CD4-positive, CD25-positive, alpha-beta regulatory T cell (primary cell): Measurements from ENCODE around the gene RAMP2. TPM values are rescaled to one million over a fixed set of nuclear protein-coding genes. Genes with fewer than 3 reads are reported as not detected.

Source experiments
- ATAC-seq, 2 donors: fragments of 150-1000 bp; cut with Tn5 transposase; one replicate each; pipeline ENCODE4 v1.10.0; 2021; ENCODE audit warnings: low read depth in 2 of 2, moderate number of reproducible peaks in 2 of 2, moderate library complexity in 1 of 2
- DNase-seq, 3 donors: peaks; one replicate each; pipeline versions ENCODE4 v3.0.0 to v3.0.0-alpha.2; 2012 to 2022; ENCODE audit warnings: mixed read lengths in 1 of 3
- H3K27ac ChIP-seq: one replicate; pipeline ENCODE4 v1.7.0; 2013; ENCODE audit warnings: mild to moderate bottlenecking, low read length; ENCODE audit not compliant: insufficient read depth, poor library complexity, severe bottlenecking
- H3K27me3 ChIP-seq: one replicate; pipeline ENCODE4 v1.7.0; 2013; ENCODE audit warnings: low read length; ENCODE audit not compliant: control insufficient read depth, insufficient read depth
- H3K36me3 ChIP-seq: one replicate; pipeline ENCODE4 v1.7.0; 2013; ENCODE audit warnings: mild to moderate bottlenecking, low read length, moderate library complexity; ENCODE audit not compliant: control insufficient read depth, insufficient read depth
- H3K4me1 ChIP-seq: 2 replicates; pipeline ENCODE4 v1.7.0; 2013; ENCODE audit warnings: mild to moderate bottlenecking, low read length; ENCODE audit not compliant: insufficient read depth, control insufficient read depth, poor library complexity, severe bottlenecking
- H3K4me3 ChIP-seq: one replicate; pipeline ENCODE4 v1.7.0; 2013; ENCODE audit warnings: low read depth, mild to moderate bottlenecking, low read length, moderate library complexity
- H3K9me3 ChIP-seq, 2 experiments: 1 replicate in 1 of 2; 2 replicates in 1 of 2; pipeline ENCODE4 v1.7.0; 2013; ENCODE audit warnings: low read length in 2 of 2, mild to moderate bottlenecking in 1 of 2, moderate library complexity in 1 of 2; ENCODE audit not compliant: control insufficient read depth in 2 of 2
- H3K27ac Mint-ChIP-seq, 3 donors: one replicate each; pipeline ENCODE4 v1.8.0; 2020 to 2022; ENCODE audit warnings: mild to moderate bottlenecking in 3 of 3, mixed read lengths in 3 of 3, moderate library complexity in 2 of 3
- H3K27me3 Mint-ChIP-seq: one replicate; pipeline ENCODE4 v1.8.0; 2022; ENCODE audit warnings: mild to moderate bottlenecking, mixed read lengths
- H3K36me3 Mint-ChIP-seq: one replicate; pipeline ENCODE4 v1.8.0; 2020; ENCODE audit warnings: mixed read lengths
- H3K4me1 Mint-ChIP-seq, 4 donors: one replicate each; pipeline ENCODE4 v1.8.0; 2020 to 2022; ENCODE audit warnings: mixed read lengths in 4 of 4, mild to moderate bottlenecking in 1 of 4
- H3K4me3 Mint-ChIP-seq, 4 donors: one replicate each; pipeline ENCODE4 v1.8.0; 2020 to 2022; ENCODE audit warnings: mild to moderate bottlenecking in 4 of 4, mixed read lengths in 4 of 4, moderate library complexity in 3 of 4
- H3K9me3 Mint-ChIP-seq, 7 donors: one replicate each; pipeline ENCODE4 v1.8.0; 2020 to 2022; ENCODE audit warnings: mixed read lengths in 7 of 7, mild to moderate bottlenecking in 3 of 7, moderate library complexity in 2 of 7
- polyA plus RNA-seq, 4 donors: library from polyadenylated mRNA; unstranded; fragments of 300-500 nt; fragmentation: Illumina TruSeq; gene quantifications; one replicate each; pipeline ENCODE4 v1.2.3, GENCODE V29; 2021
- total RNA-seq: library from RNA; stranded (reverse); gene quantifications from one replicate; pipeline ENCODE4 v1.2.3, GENCODE V29; 2022

Gene RAMP2
- total and polyA plus RNA-seq, 5 donors from 2014 or later: not detected

- ATAC-seq: peak in 1 of 2 donors; percentile 12
- no peaks in the 10 kb centered on the region for H3K9me3 ChIP-seq
- H3K27ac ChIP-seq: no peak overlapping the region
- peaks cover 13% of the 10 kb centered on the region for H3K4me1 ChIP-seq
- peak overlapping the region in 3 of 4 donors; percentile 11 to 72 (median 44) for H3K4me3 Mint-ChIP-seq
- no peak overlapping the region for H3K27ac Mint-ChIP-seq
- no peak for DNase-seq
- peaks cover 74% of the 10 kb centered on the region for H3K27me3 Mint-ChIP-seq
- peaks cover under 1% of the 10 kb centered on the region for H3K36me3 ChIP-seq
- H3K36me3 Mint-ChIP-seq: peaks cover 9% of the 10 kb centered on the region
- peaks cover 0 to 31% (median 11%) of the 10 kb centered on the region in 4 donors for H3K4me1 Mint-ChIP-seq
- H3K27me3 ChIP-seq: peaks cover 26% of the 10 kb centered on the region
- no peak overlapping the region for H3K4me3 ChIP-seq
- H3K9me3 Mint-ChIP-seq: peaks cover 0 to 4% (median 1%) of the 10 kb centered on the region in 7 donors
These were observed 24.0 kb downstream of the RAMP2 start for GRCh38 chr17:42784811-42785592.

DNA sequence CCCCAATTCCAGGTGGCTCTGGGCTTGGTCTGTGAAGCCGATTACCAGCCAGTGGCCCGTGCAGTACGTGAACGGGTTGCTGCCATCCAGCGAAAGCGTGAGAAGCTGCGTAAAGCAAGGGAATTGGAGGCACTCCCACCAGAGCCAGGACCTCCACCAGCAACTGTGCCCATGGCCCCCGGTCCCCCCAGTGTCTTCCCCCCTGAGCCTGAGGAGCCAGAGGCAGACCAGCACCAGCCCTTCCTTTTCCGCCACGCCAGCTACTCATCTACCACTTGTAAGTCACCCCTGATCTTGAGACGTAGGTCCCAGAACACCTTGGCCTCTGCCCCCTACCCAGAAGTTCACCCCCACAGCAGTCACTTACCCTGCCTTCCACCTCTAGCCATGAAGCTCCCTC lies 26.2 kb downstream of the RAMP2 start:
- H3K27me3 ChIP-seq: peaks cover 20% of the 10 kb centered on the region
- no peaks in the 10 kb centered on the region for H3K36me3 ChIP-seq
- Mint-ChIP-seq H3K27ac (no peak overlapping the region), H3K4me1 (peaks cover 0 to 25% (median 10%) of the 10 kb centered on the region in 4 donors), H3K36me3 (peaks cover 4% of the 10 kb centered on the region), H3K27me3 (peaks cover 62% of the 10 kb centered on the region), H3K4me3 (no peak overlapping the region), H3K9me3 (peaks cover 0 to 4% (median 1%) of the 10 kb centered on the region in 7 donors)
- H3K9me3 ChIP-seq: no peaks in the 10 kb centered on the region
- no peak for ATAC-seq
- no peak overlapping the region for H3K4me3 ChIP-seq
- H3K27ac ChIP-seq: no peak overlapping the region
- peaks cover 4% of the 10 kb centered on the region for H3K4me1 ChIP-seq
- no peak for DNase-seq

- Histone ChIP-seq H3K36me3 (no peaks in the 10 kb centered on the region), H3K9me3 (no peaks in the 10 kb centered on the region), H3K27ac (no peak overlapping the region), H3K4me3 (no peak overlapping the region), H3K27me3 (no peaks in the 10 kb centered on the region), H3K4me1 (peaks cover 4% of the 10 kb centered on the region)
- peaks cover 18% of the 10 kb centered on the region for H3K27me3 Mint-ChIP-seq
- peaks cover 10% of the 10 kb centered on the region for H3K36me3 Mint-ChIP-seq
- H3K4me1 Mint-ChIP-seq: peaks cover 0 to 14% (median 4%) of the 10 kb centered on the region in 4 donors
- H3K4me3 Mint-ChIP-seq: no peak overlapping the region
- DNase-seq (no peak), ATAC-seq (no peak)
- H3K27ac Mint-ChIP-seq: no peak overlapping the region
- peaks cover 0 to 1% (median 0%) of the 10 kb centered on the region in 7 donors for H3K9me3 Mint-ChIP-seq
These were observed 30.9 kb downstream of the RAMP2 start for GRCh38 chr17:42791948-42792347.

GRCh38 chr17:42792545-42792944 lies 31.5 kb downstream of the RAMP2 start:
- peaks cover 14% of the 10 kb centered on the region for H3K27me3 Mint-ChIP-seq
- peak overlapping the region in 2 of 4 donors; percentile 39 to 56 for H3K4me3 Mint-ChIP-seq
- peaks cover 0 to 20% (median 7%) of the 10 kb centered on the region in 4 donors for H3K4me1 Mint-ChIP-seq
- DNase-seq: no peak
- no peak overlapping the region for H3K27ac ChIP-seq
- no peak overlapping the region for H3K27ac Mint-ChIP-seq
- no peaks in the 10 kb centered on the region for H3K27me3 ChIP-seq
- H3K36me3 Mint-ChIP-seq: peaks cover 10% of the 10 kb centered on the region
- H3K9me3 ChIP-seq: no peaks in the 10 kb centered on the region
- H3K36me3 ChIP-seq: no peaks in the 10 kb centered on the region
- peaks cover 0 to 1% (median 0%) of the 10 kb centered on the region in 7 donors for H3K9me3 Mint-ChIP-seq
- ATAC-seq: no peak
- peaks cover 4% of the 10 kb centered on the region for H3K4me1 ChIP-seq
- no peak overlapping the region for H3K4me3 ChIP-seq

DNA sequence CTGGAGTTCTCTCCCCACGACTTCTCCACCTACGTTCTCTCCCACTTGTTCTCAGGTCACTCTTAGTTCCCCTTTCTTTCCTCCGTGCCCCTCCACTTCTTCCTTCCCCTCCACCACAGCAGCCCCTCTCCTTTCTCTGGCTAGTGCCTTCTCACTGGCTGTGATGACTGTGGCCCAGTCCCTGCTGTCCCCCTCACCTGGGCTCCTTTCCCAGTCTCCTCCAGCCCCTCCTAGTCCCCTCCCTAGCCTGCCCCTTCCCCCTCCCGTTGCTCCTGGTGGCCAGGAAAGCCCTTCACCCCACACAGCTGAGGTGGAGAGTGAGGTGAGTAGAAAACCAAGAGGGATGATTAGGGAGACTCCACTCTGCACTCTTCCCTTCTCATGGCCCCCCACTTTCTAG lies 34.0 kb downstream of the RAMP2 start:
- Mint-ChIP-seq H3K27me3 (peaks cover 8% of the 10 kb centered on the region), H3K4me1 (peaks cover 0 to 35% (median 19%) of the 10 kb centered on the region in 4 donors), H3K27ac (no peak overlapping the region), H3K4me3 (peak overlapping the region in 1 of 4 donors; percentile 67), H3K9me3 (peaks cover 0 to under 1% (median 0%) of the 10 kb centered on the region in 7 donors), H3K36me3 (peaks cover 11% of the 10 kb centered on the region)
- H3K27me3 ChIP-seq: no peaks in the 10 kb centered on the region
- no peak overlapping the region for H3K27ac ChIP-seq
- no peak for DNase-seq
- H3K4me3 ChIP-seq: no peak overlapping the region
- no peaks in the 10 kb centered on the region for H3K36me3 ChIP-seq
- H3K4me1 ChIP-seq: peaks cover 12% of the 10 kb centered on the region
- ATAC-seq: no peak
- H3K9me3 ChIP-seq: no peaks in the 10 kb centered on the region

DNA sequence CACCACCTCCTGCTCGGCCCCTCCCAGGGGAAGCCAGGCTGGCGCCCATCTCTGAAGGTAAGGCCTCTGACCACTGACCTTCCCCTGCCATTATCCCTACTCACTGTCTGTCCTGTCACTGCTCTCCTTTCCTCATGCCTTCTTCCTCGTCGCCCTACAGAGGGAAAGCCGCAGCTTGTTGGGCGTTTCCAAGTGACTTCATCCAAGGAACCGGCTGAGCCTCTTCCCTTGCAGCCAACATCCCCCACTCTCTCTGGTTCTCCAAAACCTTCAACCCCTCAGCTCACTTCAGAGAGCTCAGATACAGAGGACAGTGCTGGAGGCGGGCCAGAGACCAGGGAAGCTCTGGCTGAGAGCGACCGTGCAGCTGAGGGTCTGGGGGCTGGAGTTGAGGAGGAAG lies 34.4 kb downstream of the RAMP2 start:
- H3K36me3 ChIP-seq: no peaks in the 10 kb centered on the region
- H3K27me3 Mint-ChIP-seq: peaks cover 11% of the 10 kb centered on the region
- no peak for DNase-seq
- H3K36me3 Mint-ChIP-seq: peaks cover 11% of the 10 kb centered on the region
- peak overlapping the region in 2 of 4 donors; percentile 46 to 67 for H3K4me3 Mint-ChIP-seq
- no peaks in the 10 kb centered on the region for H3K9me3 ChIP-seq
- no peaks in the 10 kb centered on the region for H3K9me3 Mint-ChIP-seq
- peaks cover 0 to 35% (median 19%) of the 10 kb centered on the region in 4 donors for H3K4me1 Mint-ChIP-seq
- ATAC-seq: no peak
- no peak overlapping the region for H3K27ac ChIP-seq
- H3K27ac Mint-ChIP-seq: no peak overlapping the region
- H3K4me3 ChIP-seq: no peak overlapping the region
- peaks cover 12% of the 10 kb centered on the region for H3K4me1 ChIP-seq
- no peaks in the 10 kb centered on the region for H3K27me3 ChIP-seq

GRCh38 chr17:42796066-42796758 lies 35.2 kb downstream of the RAMP2 start:
- Mint-ChIP-seq H3K4me1 (peaks cover 0 to 35% (median 19%) of the 10 kb centered on the region in 4 donors), H3K36me3 (peaks cover 11% of the 10 kb centered on the region), H3K9me3 (no peaks in the 10 kb centered on the region), H3K27me3 (peaks cover 11% of the 10 kb centered on the region), H3K4me3 (peak overlapping the region in 3 of 4 donors; percentile 7 to 67 (median 65)), H3K27ac (no peak overlapping the region)
- peaks cover 12% of the 10 kb centered on the region for H3K4me1 ChIP-seq
- no peaks in the 10 kb centered on the region for H3K9me3 ChIP-seq
- H3K27me3 ChIP-seq: no peaks in the 10 kb centered on the region
- H3K36me3 ChIP-seq: no peaks in the 10 kb centered on the region
- no peak overlapping the region for H3K4me3 ChIP-seq
- no peak overlapping the region for H3K27ac ChIP-seq
- ATAC-seq: no peak
- DNase-seq: no peak
